H1 (cell line): ENCODE data around the gene RWDD1.
"Not testable (repeated sequence)": the region's sequence is repeated elsewhere in the genome, so short reads cannot be mapped to it uniquely, and the experiment has no call there.

Source experiments
- ATF3 ChIP-seq: IDR thresholded peaks from 2 replicates; pipeline ENCODE4 v1.6.1; 2011; ENCODE audit warnings: low read depth, mild to moderate bottlenecking, low read length; ENCODE audit not compliant: insufficient read depth
- CBX5 ChIP-seq: fragments of 300-800, 300-1000 bp; sonication (generic); IDR thresholded peaks from 2 replicates; pipeline ENCODE4 v1.7.1; 2016; ENCODE audit warnings: antibody characterized with exemption, low read length, low read depth
- CEBPB ChIP-seq: IDR thresholded peaks from 2 replicates; pipeline ENCODE4 v1.6.1; 2012; ENCODE audit warnings: low read depth, low read length
- CREB1 ChIP-seq: IDR thresholded peaks from 2 replicates; pipeline ENCODE4 v1.6.1; 2012; ENCODE audit warnings: inconsistent platforms
- EZH2 ChIP-seq: fragments of 200-600 bp; sonication (generic); IDR thresholded peaks from 2 replicates; pipeline ENCODE4 v1.7.1; 2012; ENCODE audit warnings: low read depth, mild to moderate bottlenecking, moderate library complexity, low read length, inconsistent platforms; ENCODE audit not compliant: severe bottlenecking
- MAFK ChIP-seq: IDR thresholded peaks from 2 replicates; pipeline ENCODE4 v1.6.1; 2012; ENCODE audit warnings: low read depth, mild to moderate bottlenecking, improper control_type of control experiment, low read length
- NANOG ChIP-seq: IDR thresholded peaks from 2 replicates; pipeline ENCODE4 v1.6.1; 2011; ENCODE audit warnings: low read length, low read depth, mild to moderate bottlenecking, inconsistent platforms; ENCODE audit not compliant: insufficient read depth, poor library complexity, severe bottlenecking
- POLR2AphosphoS5 ChIP-seq: IDR thresholded peaks from 2 replicates; pipeline ENCODE4 v1.6.1; 2011; ENCODE audit warnings: low read depth, low read length
- SP1 ChIP-seq: IDR thresholded peaks from 2 replicates; pipeline ENCODE4 v1.6.1; 2011; ENCODE audit warnings: low read depth, low read length
- TAF7 ChIP-seq: optimal IDR thresholded peaks from 2 replicates; pipeline ENCODE3; 2011; ENCODE audit warnings: low read depth, mild to moderate bottlenecking, inconsistent platforms, low read length, moderate library complexity, borderline replicate concordance
- TEAD4 ChIP-seq: IDR thresholded peaks from 2 replicates; pipeline ENCODE4 v1.6.1; 2012; ENCODE audit warnings: low read depth, low read length, inconsistent platforms, mixed read lengths
- TF ChIP-seq, protein P1 (sequence below), 3 experiments: IDR thresholded peaks; 1 replicate in 2 of 3; 2 replicates in 1 of 3; pipeline versions ENCODE4 v1.5.1 to v1.6.1; 2011; ENCODE audit warnings: low read length in 3 of 3, mild to moderate bottlenecking in 3 of 3, inconsistent platforms in 2 of 3, low read depth in 1 of 3, moderate library complexity in 1 of 3; ENCODE audit not compliant: insufficient read depth in 1 of 3; ENCODE audit errors: control extremely low read depth in 1 of 3
- TF ChIP-seq, protein P2 (sequence below): IDR thresholded peaks from 2 replicates; pipeline ENCODE4 v1.6.1; 2012; ENCODE audit warnings: inconsistent platforms

- not testable (repeated sequence) for TF ChIP-seq POLR2AphosphoS5, EZH2, SP1, NANOG, ATF3, TAF7, CBX5, TEAD4, MAFK, CEBPB, CREB1
- TF ChIP-seq, protein P1, sequence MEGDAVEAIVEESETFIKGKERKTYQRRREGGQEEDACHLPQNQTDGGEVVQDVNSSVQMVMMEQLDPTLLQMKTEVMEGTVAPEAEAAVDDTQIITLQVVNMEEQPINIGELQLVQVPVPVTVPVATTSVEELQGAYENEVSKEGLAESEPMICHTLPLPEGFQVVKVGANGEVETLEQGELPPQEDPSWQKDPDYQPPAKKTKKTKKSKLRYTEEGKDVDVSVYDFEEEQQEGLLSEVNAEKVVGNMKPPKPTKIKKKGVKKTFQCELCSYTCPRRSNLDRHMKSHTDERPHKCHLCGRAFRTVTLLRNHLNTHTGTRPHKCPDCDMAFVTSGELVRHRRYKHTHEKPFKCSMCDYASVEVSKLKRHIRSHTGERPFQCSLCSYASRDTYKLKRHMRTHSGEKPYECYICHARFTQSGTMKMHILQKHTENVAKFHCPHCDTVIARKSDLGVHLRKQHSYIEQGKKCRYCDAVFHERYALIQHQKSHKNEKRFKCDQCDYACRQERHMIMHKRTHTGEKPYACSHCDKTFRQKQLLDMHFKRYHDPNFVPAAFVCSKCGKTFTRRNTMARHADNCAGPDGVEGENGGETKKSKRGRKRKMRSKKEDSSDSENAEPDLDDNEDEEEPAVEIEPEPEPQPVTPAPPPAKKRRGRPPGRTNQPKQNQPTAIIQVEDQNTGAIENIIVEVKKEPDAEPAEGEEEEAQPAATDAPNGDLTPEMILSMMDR (IDR thresholded peaks at IDR 0.05; ENCODE audit: control extremely low read depth in 1 of 3, insufficient read depth in 1 of 3, low read depth in 1 of 3, low read length in 3 of 3), result not testable (repeated sequence)
- TF ChIP-seq, protein P2, sequence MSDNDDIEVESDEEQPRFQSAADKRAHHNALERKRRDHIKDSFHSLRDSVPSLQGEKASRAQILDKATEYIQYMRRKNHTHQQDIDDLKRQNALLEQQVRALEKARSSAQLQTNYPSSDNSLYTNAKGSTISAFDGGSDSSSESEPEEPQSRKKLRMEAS, result not testable (repeated sequence)
Observed at GRCh38 chr6:116603916-116604315, 32.6 kb downstream of the RWDD1 start.
